ENCODE results near the gene RAPGEF2. TPM values are rescaled to one million over a fixed set of nuclear protein-coding genes. Genes with fewer than 3 reads are reported as not detected.
"Not testable (repeated sequence)": the region's sequence is repeated elsewhere in the genome, so short reads cannot be mapped to it uniquely, and the experiment has no call there.

Gene RAPGEF2
- total RNA-seq, 1 experiment from 2014 or later: 26.3 TPM

GRCh38 chr4:159159611-159160010, 56.7 kb downstream of the RAPGEF2 start:
- Mint-ChIP-seq H3K4me3 (ENCODE audit: unreplicated experiment) (no peak overlapping the region), H3K27me3 (ENCODE audit: insufficient read depth, unreplicated experiment) (no peaks in the 10 kb centered on the region), H3K36me3 (ENCODE audit: insufficient read depth, unreplicated experiment) (peaks cover 7% of the 10 kb centered on the region), H3K4me1 (ENCODE audit: insufficient read depth, unreplicated experiment) (no peaks in the 10 kb centered on the region), H3K9me3 (ENCODE audit: unreplicated experiment) (no peaks in the 10 kb centered on the region), H3K27ac (ENCODE audit: low read depth, unreplicated experiment) (no peak overlapping the region)
- intact Hi-C loops (cut with micrococcal nuclease): no loop called here
- POLR2A ChIA-PET: interaction anchor here (0.8 to 1.4 kb wide), 2 partner anchors 9 to 11 kb away, joined by 3 to 5 read pairs; no protein-coding TSS in a partner anchor
- TF ChIP-seq, protein P1, sequence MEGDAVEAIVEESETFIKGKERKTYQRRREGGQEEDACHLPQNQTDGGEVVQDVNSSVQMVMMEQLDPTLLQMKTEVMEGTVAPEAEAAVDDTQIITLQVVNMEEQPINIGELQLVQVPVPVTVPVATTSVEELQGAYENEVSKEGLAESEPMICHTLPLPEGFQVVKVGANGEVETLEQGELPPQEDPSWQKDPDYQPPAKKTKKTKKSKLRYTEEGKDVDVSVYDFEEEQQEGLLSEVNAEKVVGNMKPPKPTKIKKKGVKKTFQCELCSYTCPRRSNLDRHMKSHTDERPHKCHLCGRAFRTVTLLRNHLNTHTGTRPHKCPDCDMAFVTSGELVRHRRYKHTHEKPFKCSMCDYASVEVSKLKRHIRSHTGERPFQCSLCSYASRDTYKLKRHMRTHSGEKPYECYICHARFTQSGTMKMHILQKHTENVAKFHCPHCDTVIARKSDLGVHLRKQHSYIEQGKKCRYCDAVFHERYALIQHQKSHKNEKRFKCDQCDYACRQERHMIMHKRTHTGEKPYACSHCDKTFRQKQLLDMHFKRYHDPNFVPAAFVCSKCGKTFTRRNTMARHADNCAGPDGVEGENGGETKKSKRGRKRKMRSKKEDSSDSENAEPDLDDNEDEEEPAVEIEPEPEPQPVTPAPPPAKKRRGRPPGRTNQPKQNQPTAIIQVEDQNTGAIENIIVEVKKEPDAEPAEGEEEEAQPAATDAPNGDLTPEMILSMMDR (IDR thresholded peaks at IDR 0.05; ENCODE audit: unreplicated experiment): no peak
- BruUV-seq (replicated peaks): no TSS peak
- DNase-seq (ENCODE audit: unreplicated experiment): no peak
- CTCF ChIA-PET: interaction anchor here (0.5 kb wide), 1 partner anchor 200 kb away, joined by 3 read pairs; no protein-coding TSS in a partner anchor

- ChIA-PET CTCF (no interaction called here), POLR2A (interaction anchor here (0.8 to 1.4 kb wide), 2 partner anchors 9 to 10 kb away, joined by 3 to 5 read pairs; no protein-coding TSS in a partner anchor)
- Mint-ChIP-seq H3K36me3 (ENCODE audit: insufficient read depth, unreplicated experiment) (peaks cover 7% of the 10 kb centered on the region), H3K4me1 (ENCODE audit: insufficient read depth, unreplicated experiment) (no peaks in the 10 kb centered on the region), H3K27me3 (ENCODE audit: insufficient read depth, unreplicated experiment) (no peaks in the 10 kb centered on the region), H3K4me3 (ENCODE audit: unreplicated experiment) (no peak overlapping the region), H3K27ac (ENCODE audit: low read depth, unreplicated experiment) (no peak overlapping the region), H3K9me3 (ENCODE audit: unreplicated experiment) (no peaks in the 10 kb centered on the region)
- intact Hi-C loops (cut with micrococcal nuclease): no loop called here
- no TSS peak for BruUV-seq (replicated peaks)
- TF ChIP-seq, protein P1 (IDR thresholded peaks at IDR 0.05; ENCODE audit: unreplicated experiment): no peak
- no peak for DNase-seq (ENCODE audit: unreplicated experiment)
Measured at GRCh38 chr4:159160242-159160641, 57.4 kb downstream of the RAPGEF2 start.

GRCh38 chr4:159161436-159161835, 58.6 kb downstream of the RAPGEF2 start:
- DNase-seq (ENCODE audit: unreplicated experiment); intact Hi-C loops (cut with micrococcal nuclease); H3K4me1 Mint-ChIP-seq (ENCODE audit: insufficient read depth, unreplicated experiment); H3K9me3 Mint-ChIP-seq (ENCODE audit: unreplicated experiment); H3K27ac Mint-ChIP-seq (ENCODE audit: low read depth, unreplicated experiment); H3K36me3 Mint-ChIP-seq (ENCODE audit: insufficient read depth, unreplicated experiment); H3K4me3 Mint-ChIP-seq (ENCODE audit: unreplicated experiment); H3K27me3 Mint-ChIP-seq (ENCODE audit: insufficient read depth, unreplicated experiment); BruUV-seq (replicated peaks); POLR2A ChIA-PET; CTCF ChIA-PET: not testable (repeated sequence)

GRCh38 chr4:159162576-159162975, 59.7 kb downstream of the RAPGEF2 start:
- H3K36me3 Mint-ChIP-seq (ENCODE audit: insufficient read depth, unreplicated experiment): peaks cover 7% of the 10 kb centered on the region
- ChIA-PET POLR2A (no interaction called here), CTCF (interaction anchor here (0.6 kb wide), 2 partner anchors 15 to 268 kb away, joined by 3 to 4 read pairs; no protein-coding TSS in a partner anchor)
- TF ChIP-seq, protein P1 (IDR thresholded peaks at IDR 0.05; ENCODE audit: unreplicated experiment): no peak
- no peak for DNase-seq (ENCODE audit: unreplicated experiment)
- intact Hi-C loops (cut with micrococcal nuclease): no loop called here
- H3K27ac Mint-ChIP-seq (ENCODE audit: low read depth, unreplicated experiment): no peak overlapping the region
- no peaks in the 10 kb centered on the region for H3K27me3 Mint-ChIP-seq (ENCODE audit: insufficient read depth, unreplicated experiment)
- no peak overlapping the region for H3K4me3 Mint-ChIP-seq (ENCODE audit: unreplicated experiment)
- no TSS peak for BruUV-seq (replicated peaks)
- no peaks in the 10 kb centered on the region for H3K9me3 Mint-ChIP-seq (ENCODE audit: unreplicated experiment)
- H3K4me1 Mint-ChIP-seq (ENCODE audit: insufficient read depth, unreplicated experiment): no peaks in the 10 kb centered on the region

DNA sequence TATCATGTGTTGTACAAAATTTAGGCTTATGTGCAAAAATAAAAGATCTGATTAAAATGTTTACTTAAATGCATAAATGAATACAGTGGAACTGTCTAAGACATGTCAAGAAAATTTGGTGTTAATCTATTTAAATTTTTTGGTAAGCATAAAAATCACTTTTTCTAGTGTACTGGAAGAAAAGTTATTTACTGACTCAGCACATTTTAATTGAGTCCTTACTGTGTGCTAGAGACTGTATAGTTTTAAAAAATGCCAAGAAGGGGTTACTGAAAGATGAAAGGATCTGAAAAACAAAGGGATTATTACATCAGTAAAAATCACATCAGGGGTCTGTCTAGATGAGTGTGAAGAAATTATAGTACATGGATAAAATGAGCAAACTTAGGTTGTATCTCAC, 60.6 kb downstream of the RAPGEF2 start:
- DNase-seq (ENCODE audit: unreplicated experiment): no peak
- Mint-ChIP-seq H3K4me1 (ENCODE audit: insufficient read depth, unreplicated experiment) (no peaks in the 10 kb centered on the region), H3K9me3 (ENCODE audit: unreplicated experiment) (no peaks in the 10 kb centered on the region), H3K36me3 (ENCODE audit: insufficient read depth, unreplicated experiment) (peaks cover 7% of the 10 kb centered on the region), H3K27me3 (ENCODE audit: insufficient read depth, unreplicated experiment) (no peaks in the 10 kb centered on the region), H3K4me3 (ENCODE audit: unreplicated experiment) (no peak overlapping the region), H3K27ac (ENCODE audit: low read depth, unreplicated experiment) (no peak overlapping the region)
- CTCF ChIA-PET: interaction anchor here (0.8 kb wide), 1 partner anchor 304 kb away, joined by 4 read pairs; no protein-coding TSS in a partner anchor
- no TSS peak for BruUV-seq (replicated peaks)
- intact Hi-C loops (cut with micrococcal nuclease): no loop called here
- TF ChIP-seq, protein P1 (IDR thresholded peaks at IDR 0.05; ENCODE audit: unreplicated experiment): no peak
- POLR2A ChIA-PET: no interaction called here

Data from MCF 10A (cell line).